Measurements from ENCODE around the gene ABI3BP.

DNA sequence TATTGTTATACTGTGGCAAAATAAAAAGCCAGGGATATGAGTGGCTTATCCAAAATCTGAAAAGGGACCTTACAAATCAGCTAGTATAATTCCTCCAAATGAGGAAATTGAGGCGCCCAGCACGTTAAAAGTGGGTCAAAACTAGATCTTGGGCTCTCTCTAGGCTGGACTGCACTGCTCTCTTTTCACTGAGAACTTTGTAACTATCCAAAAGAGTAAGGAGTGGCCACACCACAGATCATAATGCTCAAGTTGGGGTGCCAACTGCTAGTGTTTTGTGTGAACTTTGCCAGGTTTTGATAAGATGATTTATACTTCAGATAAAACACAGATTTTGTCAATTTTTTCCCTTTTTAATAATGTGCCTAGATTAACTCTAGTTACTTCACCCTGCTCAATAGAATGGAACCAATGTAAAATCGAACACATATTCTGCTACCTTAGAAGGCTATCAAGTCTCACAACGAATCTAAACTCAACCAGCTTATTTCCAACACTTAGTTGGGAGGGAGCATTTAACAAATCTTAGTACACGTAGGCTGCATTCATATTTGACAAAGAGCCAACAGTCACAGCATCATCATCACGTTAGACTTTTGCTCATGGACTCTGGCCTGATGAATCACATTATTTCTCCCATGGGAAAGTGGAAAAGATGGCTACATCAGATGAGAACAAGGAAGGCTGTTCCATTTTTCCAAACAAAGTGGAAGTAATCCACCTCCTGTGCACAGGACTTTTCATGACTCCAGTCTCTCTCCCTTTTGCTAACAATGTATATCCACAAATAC, 64.4 kb downstream of the ABI3BP start:
- TF ChIP-seq, protein P1, sequence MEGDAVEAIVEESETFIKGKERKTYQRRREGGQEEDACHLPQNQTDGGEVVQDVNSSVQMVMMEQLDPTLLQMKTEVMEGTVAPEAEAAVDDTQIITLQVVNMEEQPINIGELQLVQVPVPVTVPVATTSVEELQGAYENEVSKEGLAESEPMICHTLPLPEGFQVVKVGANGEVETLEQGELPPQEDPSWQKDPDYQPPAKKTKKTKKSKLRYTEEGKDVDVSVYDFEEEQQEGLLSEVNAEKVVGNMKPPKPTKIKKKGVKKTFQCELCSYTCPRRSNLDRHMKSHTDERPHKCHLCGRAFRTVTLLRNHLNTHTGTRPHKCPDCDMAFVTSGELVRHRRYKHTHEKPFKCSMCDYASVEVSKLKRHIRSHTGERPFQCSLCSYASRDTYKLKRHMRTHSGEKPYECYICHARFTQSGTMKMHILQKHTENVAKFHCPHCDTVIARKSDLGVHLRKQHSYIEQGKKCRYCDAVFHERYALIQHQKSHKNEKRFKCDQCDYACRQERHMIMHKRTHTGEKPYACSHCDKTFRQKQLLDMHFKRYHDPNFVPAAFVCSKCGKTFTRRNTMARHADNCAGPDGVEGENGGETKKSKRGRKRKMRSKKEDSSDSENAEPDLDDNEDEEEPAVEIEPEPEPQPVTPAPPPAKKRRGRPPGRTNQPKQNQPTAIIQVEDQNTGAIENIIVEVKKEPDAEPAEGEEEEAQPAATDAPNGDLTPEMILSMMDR (IDR thresholded peaks at IDR 0.05): no peak
- TF ChIP-seq POLR2A (IDR thresholded peaks at IDR 0.05): no peak

Measured in upper lobe of left lung (tissue), 4 donors.